Astrocyte (in vitro differentiated cells and primary cell): ENCODE data around the gene GALK2. TPM values are rescaled to one million over a fixed set of nuclear protein-coding genes. Genes with fewer than 3 reads are reported as not detected.

Source experiments
- DNase-seq: peaks from one replicate; pipeline ENCODE4 v3.0.0-alpha.2; 2010; ENCODE audit warnings: low read depth
- FAIRE-seq: peaks from 2 replicates; lab custom pipeline; 2011; peaks lifted over from hg19 to GRCh38; lab: Jason Lieb, UNC
- H2AFZ ChIP-seq: 2 replicates; pipeline ENCODE4 v1.6.0; 2012; ENCODE audit warnings: low read depth, low read length, inconsistent platforms
- H3K27ac ChIP-seq: 2 replicates; pipeline ENCODE4 v1.5.1; 2011; ENCODE audit warnings: low read depth, low read length, inconsistent platforms
- H3K27me3 ChIP-seq: 2 replicates; pipeline ENCODE4 v1.6.0; 2011; ENCODE audit warnings: low read length, inconsistent platforms; ENCODE audit not compliant: insufficient read depth
- H3K36me3 ChIP-seq: 2 replicates; pipeline ENCODE4 v1.5.1; 2011; ENCODE audit warnings: low read length, inconsistent platforms; ENCODE audit not compliant: insufficient read depth
- H3K4me1 ChIP-seq: 2 replicates; pipeline ENCODE4 v1.5.1; 2011; ENCODE audit warnings: low read length, inconsistent platforms; ENCODE audit not compliant: insufficient read depth
- H3K4me2 ChIP-seq: 2 replicates; pipeline ENCODE4 v1.6.0; 2012; ENCODE audit warnings: low read length, inconsistent platforms
- H3K4me3 ChIP-seq: 2 replicates; pipeline ENCODE4 v1.5.1; 2011; ENCODE audit warnings: low read depth, mild to moderate bottlenecking, low read length, inconsistent platforms; ENCODE audit not compliant: insufficient read depth
- H3K79me2 ChIP-seq: 2 replicates; pipeline ENCODE4 v1.6.0; 2012; ENCODE audit warnings: mild to moderate bottlenecking, low read length, inconsistent platforms; ENCODE audit not compliant: insufficient read depth
- H3K9ac ChIP-seq: 2 replicates; pipeline ENCODE4 v1.6.0; 2012; ENCODE audit warnings: mild to moderate bottlenecking, low read length, inconsistent platforms
- H3K9me3 ChIP-seq: 2 replicates; pipeline ENCODE4 v1.5.1; 2012; ENCODE audit warnings: low read depth, mild to moderate bottlenecking, low read length, inconsistent platforms; ENCODE audit not compliant: insufficient read depth
- H4K20me1 ChIP-seq: 2 replicates; pipeline ENCODE4 v1.6.0; 2012; ENCODE audit warnings: low read length, inconsistent platforms; ENCODE audit not compliant: insufficient read depth
- H3K27ac Mint-ChIP-seq: one replicate; pipeline ENCODE4 v1.8.0; 2021; ENCODE audit warnings: mild to moderate bottlenecking, mixed read lengths; ENCODE audit not compliant: unreplicated experiment
- H3K27me3 Mint-ChIP-seq: one replicate; pipeline ENCODE4 v1.8.0; 2021; ENCODE audit warnings: low read depth, mixed read lengths; ENCODE audit not compliant: unreplicated experiment
- H3K36me3 Mint-ChIP-seq: one replicate; pipeline ENCODE4 v1.8.0; 2021; ENCODE audit warnings: low read depth, mixed read lengths; ENCODE audit not compliant: unreplicated experiment
- H3K4me1 Mint-ChIP-seq: one replicate; pipeline ENCODE4 v1.8.0; 2021; ENCODE audit warnings: low read depth, mixed read lengths; ENCODE audit not compliant: unreplicated experiment
- H3K4me3 Mint-ChIP-seq: one replicate; pipeline ENCODE4 v1.8.0; 2021; ENCODE audit warnings: mild to moderate bottlenecking, moderate library complexity, mixed read lengths; ENCODE audit not compliant: unreplicated experiment
- H3K9me3 Mint-ChIP-seq: one replicate; pipeline ENCODE4 v1.8.0; 2021; ENCODE audit warnings: mild to moderate bottlenecking, mixed read lengths; ENCODE audit not compliant: unreplicated experiment
- EZH2 ChIP-seq: IDR thresholded peaks from 2 replicates; pipeline ENCODE4 v1.6.1; 2012; ENCODE audit warnings: mild to moderate bottlenecking, low read length, inconsistent platforms; ENCODE audit not compliant: insufficient read depth
- total RNA-seq: library from RNA; stranded (reverse); gene quantifications from 2 replicates; pipeline ENCODE4 v1.2.1, GENCODE V29; 2021
- TF ChIP-seq, protein P1 (sequence below): IDR thresholded peaks from 2 replicates; pipeline ENCODE4 v1.5.1; 2011; ENCODE audit warnings: low read depth, mild to moderate bottlenecking, inconsistent platforms, low read length, moderate library complexity; ENCODE audit not compliant: insufficient read depth

Gene GALK2
- total RNA-seq, 1 donor from 2014 or later, result 21.4 TPM

DNA sequence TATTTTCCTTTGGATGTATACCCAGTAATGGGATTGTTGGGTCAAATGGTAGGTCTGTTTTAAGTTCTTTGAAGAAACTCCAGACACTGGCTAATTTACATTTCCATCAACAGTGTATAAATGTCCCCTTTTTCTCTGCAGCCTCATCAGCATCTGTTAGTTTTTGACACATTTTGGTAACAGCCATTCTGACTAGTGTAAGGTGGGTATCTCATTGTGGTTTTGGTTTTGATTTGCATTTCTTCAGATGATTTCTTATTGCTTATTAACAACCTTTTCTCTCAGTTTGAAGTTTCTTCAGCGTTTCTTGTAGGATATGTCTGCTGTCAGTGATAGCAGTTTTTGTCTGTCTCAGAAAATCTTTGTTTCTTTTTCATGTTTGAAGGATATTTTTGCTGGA is 15.4 kb downstream of the GALK2 start:
- H3K27me3 Mint-ChIP-seq, result no peaks in the 10 kb centered on the region
- peaks cover 7% of the 10 kb centered on the region for H3K4me1 Mint-ChIP-seq
- no peak overlapping the region for H2AFZ ChIP-seq
- H3K9ac ChIP-seq, result no peak overlapping the region
- no peaks in the 10 kb centered on the region for H3K36me3 ChIP-seq
- no peaks in the 10 kb centered on the region for H3K27me3 ChIP-seq
- no peaks in the 10 kb centered on the region for H3K4me1 ChIP-seq
- TF ChIP-seq, protein P1, sequence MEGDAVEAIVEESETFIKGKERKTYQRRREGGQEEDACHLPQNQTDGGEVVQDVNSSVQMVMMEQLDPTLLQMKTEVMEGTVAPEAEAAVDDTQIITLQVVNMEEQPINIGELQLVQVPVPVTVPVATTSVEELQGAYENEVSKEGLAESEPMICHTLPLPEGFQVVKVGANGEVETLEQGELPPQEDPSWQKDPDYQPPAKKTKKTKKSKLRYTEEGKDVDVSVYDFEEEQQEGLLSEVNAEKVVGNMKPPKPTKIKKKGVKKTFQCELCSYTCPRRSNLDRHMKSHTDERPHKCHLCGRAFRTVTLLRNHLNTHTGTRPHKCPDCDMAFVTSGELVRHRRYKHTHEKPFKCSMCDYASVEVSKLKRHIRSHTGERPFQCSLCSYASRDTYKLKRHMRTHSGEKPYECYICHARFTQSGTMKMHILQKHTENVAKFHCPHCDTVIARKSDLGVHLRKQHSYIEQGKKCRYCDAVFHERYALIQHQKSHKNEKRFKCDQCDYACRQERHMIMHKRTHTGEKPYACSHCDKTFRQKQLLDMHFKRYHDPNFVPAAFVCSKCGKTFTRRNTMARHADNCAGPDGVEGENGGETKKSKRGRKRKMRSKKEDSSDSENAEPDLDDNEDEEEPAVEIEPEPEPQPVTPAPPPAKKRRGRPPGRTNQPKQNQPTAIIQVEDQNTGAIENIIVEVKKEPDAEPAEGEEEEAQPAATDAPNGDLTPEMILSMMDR, result no peak
- no peak for TF ChIP-seq EZH2
- FAIRE-seq (no peak), DNase-seq (no peak)
- H3K79me2 ChIP-seq, result peaks cover 47% of the 10 kb centered on the region
- no peaks in the 10 kb centered on the region for H3K9me3 Mint-ChIP-seq
- peaks cover 39% of the 10 kb centered on the region for H4K20me1 ChIP-seq
- no peak overlapping the region for H3K27ac Mint-ChIP-seq
- no peaks in the 10 kb centered on the region for H3K9me3 ChIP-seq
- H3K27ac ChIP-seq, result no peak overlapping the region
- H3K4me3 ChIP-seq, result no peak overlapping the region
- no peak overlapping the region for H3K4me3 Mint-ChIP-seq
- H3K36me3 Mint-ChIP-seq, result peaks cover 2% of the 10 kb centered on the region
- H3K4me2 ChIP-seq, result no peak overlapping the region

DNA sequence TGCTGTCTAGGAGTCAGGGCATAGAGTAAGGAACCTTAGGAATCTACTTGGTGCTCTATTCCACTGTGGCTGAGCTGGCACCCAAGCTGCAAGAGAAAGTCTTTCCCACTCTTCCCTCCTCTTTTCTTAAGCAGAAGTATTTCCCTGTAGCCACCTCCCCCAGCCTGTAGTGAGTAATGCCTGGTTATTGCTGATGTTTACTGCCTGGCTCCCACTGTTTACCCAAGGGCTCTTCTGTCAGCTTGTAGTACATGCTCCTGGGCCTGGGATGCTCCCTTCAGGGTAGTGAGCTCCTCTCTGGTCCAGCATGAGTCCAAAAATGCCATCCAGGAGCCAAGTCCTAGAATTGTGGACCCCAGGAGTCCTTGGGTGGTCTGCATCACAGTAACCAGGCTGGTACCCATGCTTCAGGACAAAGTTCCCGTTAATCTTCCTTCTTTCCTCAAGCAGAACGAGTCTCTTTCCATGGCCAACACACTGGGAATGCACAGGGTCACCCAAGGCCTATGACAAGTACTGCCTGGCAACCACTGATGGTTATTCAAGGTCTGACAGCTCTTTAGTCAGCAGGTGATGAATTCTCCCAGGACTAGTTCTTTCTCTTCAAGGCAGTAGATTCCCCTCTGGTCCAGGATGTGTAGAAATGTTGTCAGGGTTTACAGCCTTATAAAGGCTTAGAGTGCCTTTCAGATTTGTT is 17.6 kb downstream of the GALK2 start:
- no peak overlapping the region for H3K4me3 ChIP-seq
- H3K27ac Mint-ChIP-seq, result peak overlapping the region; percentile 48
- H4K20me1 ChIP-seq, result peaks cover 40% of the 10 kb centered on the region
- peaks cover 63% of the 10 kb centered on the region for H3K79me2 ChIP-seq
- no peak overlapping the region for H3K4me3 Mint-ChIP-seq
- no peaks in the 10 kb centered on the region for H3K9me3 ChIP-seq
- no peak for TF ChIP-seq EZH2
- TF ChIP-seq, protein P1, result no peak
- H3K36me3 ChIP-seq, result no peaks in the 10 kb centered on the region
- H3K27me3 ChIP-seq, result no peaks in the 10 kb centered on the region
- no peak overlapping the region for H3K27ac ChIP-seq
- no peak overlapping the region for H3K4me2 ChIP-seq
- DNase-seq (peak; percentile 23), FAIRE-seq (no peak)
- no peak overlapping the region for H2AFZ ChIP-seq
- H3K9me3 Mint-ChIP-seq, result no peaks in the 10 kb centered on the region
- H3K9ac ChIP-seq, result no peak overlapping the region
- no peaks in the 10 kb centered on the region for H3K4me1 ChIP-seq
- H3K27me3 Mint-ChIP-seq, result no peaks in the 10 kb centered on the region
- peaks cover 2% of the 10 kb centered on the region for H3K36me3 Mint-ChIP-seq
- H3K4me1 Mint-ChIP-seq, result peaks cover 7% of the 10 kb centered on the region

DNA sequence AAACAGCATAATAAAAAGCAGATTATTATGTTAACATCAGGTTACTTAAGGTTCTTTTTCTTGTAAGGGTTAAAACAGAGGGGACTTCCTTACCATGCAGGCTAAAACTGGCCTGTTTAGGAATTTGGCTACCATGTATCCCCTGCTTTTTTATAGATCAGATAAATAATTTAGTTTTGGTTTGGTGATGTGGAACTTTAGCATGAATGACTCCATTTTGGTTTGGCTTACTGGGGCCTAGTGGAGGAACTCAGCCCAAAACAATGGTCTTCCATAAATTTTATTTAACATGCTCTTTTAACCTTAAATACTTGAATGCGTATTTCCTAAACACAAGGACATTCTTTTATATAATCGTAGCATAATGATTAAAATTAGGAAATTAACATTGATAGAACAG is 18.9 kb downstream of the GALK2 start:
- Histone ChIP-seq H2AFZ (no peak overlapping the region), H3K36me3 (no peaks in the 10 kb centered on the region), H3K27me3 (no peaks in the 10 kb centered on the region), H3K4me2 (no peak overlapping the region), H4K20me1 (peaks cover 40% of the 10 kb centered on the region), H3K4me1 (no peaks in the 10 kb centered on the region), H3K4me3 (no peak overlapping the region), H3K79me2 (peaks cover 68% of the 10 kb centered on the region), H3K9ac (no peak overlapping the region), H3K9me3 (no peaks in the 10 kb centered on the region), H3K27ac (no peak overlapping the region)
- DNase-seq, result no peak
- H3K27ac Mint-ChIP-seq, result no peak overlapping the region
- peaks cover 7% of the 10 kb centered on the region for H3K4me1 Mint-ChIP-seq
- H3K27me3 Mint-ChIP-seq, result no peaks in the 10 kb centered on the region
- TF ChIP-seq EZH2, result no peak
- TF ChIP-seq, protein P1, result no peak
- FAIRE-seq, result no peak
- peaks cover 4% of the 10 kb centered on the region for H3K36me3 Mint-ChIP-seq
- H3K4me3 Mint-ChIP-seq, result no peak overlapping the region
- H3K9me3 Mint-ChIP-seq, result no peaks in the 10 kb centered on the region
